ENCODE measurements around the gene NDOR1.

NDOR1 gene

GRCh38 chr9:137202966-137203365, 2.5 kb upstream of the NDOR1 start:
- WGBS (ENCODE audit: extremely low coverage, insufficient coverage, low lambda C conversion rate) = no CpG with 5 or more reads among the region's 8 CpGs
- H4K5ac ChIP-seq (ENCODE audit: low read length) = no peak overlapping the region
- H3K79me1 ChIP-seq (ENCODE audit: low read length) = peaks cover 42% of the 10 kb centered on the region
- H3K4me2 ChIP-seq (ENCODE audit: low read length) = no peak overlapping the region
- H3K27ac ChIP-seq (ENCODE audit: low read depth, low read length) = no peak overlapping the region
- peaks cover 3% of the 10 kb centered on the region for H3K36me3 ChIP-seq (ENCODE audit: control insufficient read depth, insufficient read depth, low read length)
- H2AK5ac ChIP-seq (ENCODE audit: low read length) = no peak overlapping the region
- peaks cover 6% of the 10 kb centered on the region for H3K4me1 ChIP-seq (ENCODE audit: control insufficient read depth, low read depth, low read length)
- H3K56ac ChIP-seq (ENCODE audit: low read length) = no peak overlapping the region
- no peak overlapping the region for H2BK15ac ChIP-seq (replicated peaks; ENCODE audit: low read depth)
- H2BK120ac ChIP-seq (ENCODE audit: low read depth, low read length) = no peak overlapping the region
- H2BK5ac ChIP-seq (ENCODE audit: low read length) = no peak overlapping the region
- no peak overlapping the region for H3K9ac ChIP-seq (ENCODE audit: low read length)
- H3K4me3 ChIP-seq (ENCODE audit: low read length) = no peak overlapping the region
- no peak overlapping the region for H3K23ac ChIP-seq (ENCODE audit: low read length)
- no peak overlapping the region for H3K4ac ChIP-seq (ENCODE audit: low read depth, low read length)
- H3K27me3 ChIP-seq (ENCODE audit: insufficient read depth, low read length, poor library complexity) = no peaks in the 10 kb centered on the region
- H3K79me2 ChIP-seq (ENCODE audit: control insufficient read depth, insufficient read depth, low read length) = peaks cover 33% of the 10 kb centered on the region
- H3K18ac ChIP-seq (ENCODE audit: low read length) = no peak overlapping the region
- no peak for DNase-seq
- no peak overlapping the region for H4K8ac ChIP-seq (ENCODE audit: low read depth, low read length)

GRCh38 chr9:137204731-137205125, 772 bp upstream of the NDOR1 start:
- no CpG with 5 or more reads among the region's 21 CpGs for WGBS (ENCODE audit: extremely low coverage, insufficient coverage, low lambda C conversion rate)
- peak overlapping the region; percentile 96 for H3K9ac ChIP-seq (ENCODE audit: low read length)
- H2BK5ac ChIP-seq (ENCODE audit: low read length) = no peak overlapping the region
- no peak overlapping the region for H3K27ac ChIP-seq (ENCODE audit: low read depth, low read length)
- peaks cover 6% of the 10 kb centered on the region for H3K4me1 ChIP-seq (ENCODE audit: control insufficient read depth, low read depth, low read length)
- peak overlapping the region; percentile 88 for H3K4me2 ChIP-seq (ENCODE audit: low read length)
- no peak for DNase-seq
- H3K79me2 ChIP-seq (ENCODE audit: control insufficient read depth, insufficient read depth, low read length) = peaks cover 31% of the 10 kb centered on the region
- no peak overlapping the region for H4K8ac ChIP-seq (ENCODE audit: low read depth, low read length)
- no peak overlapping the region for H2AK5ac ChIP-seq (ENCODE audit: low read length)
- H3K18ac ChIP-seq (ENCODE audit: low read length) = no peak overlapping the region
- peak overlapping the region; percentile 96 for H3K56ac ChIP-seq (ENCODE audit: low read length)
- no peak overlapping the region for H4K5ac ChIP-seq (ENCODE audit: low read length)
- H3K36me3 ChIP-seq (ENCODE audit: control insufficient read depth, insufficient read depth, low read length) = peaks cover 3% of the 10 kb centered on the region
- H2BK15ac ChIP-seq (replicated peaks; ENCODE audit: low read depth) = no peak overlapping the region
- H3K27me3 ChIP-seq (ENCODE audit: insufficient read depth, low read length, poor library complexity) = no peaks in the 10 kb centered on the region
- H3K79me1 ChIP-seq (ENCODE audit: low read length) = peaks cover 35% of the 10 kb centered on the region
- no peak overlapping the region for H2BK120ac ChIP-seq (ENCODE audit: low read depth, low read length)
- H3K23ac ChIP-seq (ENCODE audit: low read length) = no peak overlapping the region
- H3K4me3 ChIP-seq (ENCODE audit: low read length) = peak overlapping the region; percentile 87
- H3K4ac ChIP-seq (ENCODE audit: low read depth, low read length) = no peak overlapping the region

GRCh38 chr9:137206602-137207001, 1.1 kb downstream of the NDOR1 start:
- WGBS (ENCODE audit: extremely low coverage, insufficient coverage, low lambda C conversion rate) = no CpG with 5 or more reads among the region's 7 CpGs
- no peak overlapping the region for H3K4me3 ChIP-seq (ENCODE audit: low read length)

GRCh38 chr9:137211532-137211931, 6.0 kb downstream of the NDOR1 start:
- no peak overlapping the region for H4K5ac ChIP-seq (ENCODE audit: low read length)
- no peak overlapping the region for H3K56ac ChIP-seq (ENCODE audit: low read length)
- WGBS (ENCODE audit: extremely low coverage, insufficient coverage, low lambda C conversion rate) = no CpG with 5 or more reads among the region's 13 CpGs
- H3K4ac ChIP-seq (ENCODE audit: low read depth, low read length) = no peak overlapping the region
- no peaks in the 10 kb centered on the region for H3K27me3 ChIP-seq (ENCODE audit: insufficient read depth, low read length, poor library complexity)
- H3K18ac ChIP-seq (ENCODE audit: low read length) = no peak overlapping the region
- H2AK5ac ChIP-seq (ENCODE audit: low read length) = no peak overlapping the region
- no peak overlapping the region for H3K4me3 ChIP-seq (ENCODE audit: low read length)
- H3K4me1 ChIP-seq (ENCODE audit: control insufficient read depth, low read depth, low read length) = no peaks in the 10 kb centered on the region
- peaks cover 7% of the 10 kb centered on the region for H3K79me2 ChIP-seq (ENCODE audit: control insufficient read depth, insufficient read depth, low read length)
- peaks cover 10% of the 10 kb centered on the region for H3K79me1 ChIP-seq (ENCODE audit: low read length)
- H3K27ac ChIP-seq (ENCODE audit: low read depth, low read length) = no peak overlapping the region
- DNase-seq = no peak
- H3K4me2 ChIP-seq (ENCODE audit: low read length) = no peak overlapping the region
- no peak overlapping the region for H3K9ac ChIP-seq (ENCODE audit: low read length)
- no peak overlapping the region for H2BK120ac ChIP-seq (ENCODE audit: low read depth, low read length)
- no peak overlapping the region for H4K8ac ChIP-seq (ENCODE audit: low read depth, low read length)
- H3K36me3 ChIP-seq (ENCODE audit: control insufficient read depth, insufficient read depth, low read length) = peaks cover 4% of the 10 kb centered on the region
- H2BK5ac ChIP-seq (ENCODE audit: low read length) = no peak overlapping the region
- H2BK15ac ChIP-seq (replicated peaks; ENCODE audit: low read depth) = no peak overlapping the region
- H3K23ac ChIP-seq (ENCODE audit: low read length) = no peak overlapping the region

More at GRCh38 chr9:137206602-137207001, 1.1 kb downstream of the NDOR1 start:
- no peak overlapping the region for H4K5ac ChIP-seq (ENCODE audit: low read length)
- H2BK15ac ChIP-seq (replicated peaks; ENCODE audit: low read depth) = no peak overlapping the region
- H3K27ac ChIP-seq (ENCODE audit: low read depth, low read length) = no peak overlapping the region
- no peak overlapping the region for H3K4ac ChIP-seq (ENCODE audit: low read depth, low read length)
- no peak overlapping the region for H4K8ac ChIP-seq (ENCODE audit: low read depth, low read length)
- H2BK5ac ChIP-seq (ENCODE audit: low read length) = no peak overlapping the region
- peaks cover 34% of the 10 kb centered on the region for H3K79me1 ChIP-seq (ENCODE audit: low read length)
- H3K36me3 ChIP-seq (ENCODE audit: control insufficient read depth, insufficient read depth, low read length) = peaks cover 3% of the 10 kb centered on the region
- no peak overlapping the region for H3K4me2 ChIP-seq (ENCODE audit: low read length)
- H3K18ac ChIP-seq (ENCODE audit: low read length) = no peak overlapping the region
- no peaks in the 10 kb centered on the region for H3K27me3 ChIP-seq (ENCODE audit: insufficient read depth, low read length, poor library complexity)
- no peak overlapping the region for H3K23ac ChIP-seq (ENCODE audit: low read length)
- H3K4me1 ChIP-seq (ENCODE audit: control insufficient read depth, low read depth, low read length) = peaks cover 6% of the 10 kb centered on the region
- H2AK5ac ChIP-seq (ENCODE audit: low read length) = no peak overlapping the region
- no peak overlapping the region for H2BK120ac ChIP-seq (ENCODE audit: low read depth, low read length)
- H3K9ac ChIP-seq (ENCODE audit: low read length) = peak overlapping the region; percentile 96
- DNase-seq = no peak
- peak overlapping the region; percentile 46 for H3K56ac ChIP-seq (ENCODE audit: low read length)
- H3K79me2 ChIP-seq (ENCODE audit: control insufficient read depth, insufficient read depth, low read length) = peaks cover 31% of the 10 kb centered on the region

GRCh38 chr9:137212520-137212919, 7.0 kb downstream of the NDOR1 start:
- Histone ChIP-seq H4K8ac (ENCODE audit: low read depth, low read length) (no peak overlapping the region), H3K27ac (ENCODE audit: low read depth, low read length) (no peak overlapping the region), H3K23ac (ENCODE audit: low read length) (no peak overlapping the region), H3K4ac (ENCODE audit: low read depth, low read length) (no peak overlapping the region), H3K9ac (ENCODE audit: low read length) (no peak overlapping the region), H3K79me1 (ENCODE audit: low read length) (peaks cover under 1% of the 10 kb centered on the region), H3K4me2 (ENCODE audit: low read length) (no peak overlapping the region), H3K4me1 (ENCODE audit: control insufficient read depth, low read depth, low read length) (no peaks in the 10 kb centered on the region), H3K27me3 (ENCODE audit: insufficient read depth, low read length, poor library complexity) (no peaks in the 10 kb centered on the region), H3K18ac (ENCODE audit: low read length) (no peak overlapping the region), H3K79me2 (ENCODE audit: control insufficient read depth, insufficient read depth, low read length) (no peaks in the 10 kb centered on the region), H3K4me3 (ENCODE audit: low read length) (no peak overlapping the region), H4K5ac (ENCODE audit: low read length) (no peak overlapping the region), H3K36me3 (ENCODE audit: control insufficient read depth, insufficient read depth, low read length) (peaks cover 1% of the 10 kb centered on the region), H2AK5ac (ENCODE audit: low read length) (no peak overlapping the region), H2BK120ac (ENCODE audit: low read depth, low read length) (no peak overlapping the region), H3K56ac (ENCODE audit: low read length) (no peak overlapping the region), H2BK15ac (replicated peaks; ENCODE audit: low read depth) (no peak overlapping the region), H2BK5ac (ENCODE audit: low read length) (no peak overlapping the region)
- no CpG with 5 or more reads among the region's 21 CpGs for WGBS (ENCODE audit: extremely low coverage, insufficient coverage, low lambda C conversion rate)
- no peak for DNase-seq

Data from mesendoderm (in vitro differentiated cells).